ENCODE data around the gene ABI3BP.

The ABI3BP gene

GRCh38 chr3:100776097-100776729, 217.0 kb downstream of the ABI3BP start:
- DNase-seq (ENCODE audit: low read depth in 2 of 2), result no peak

- no peak for DNase-seq (ENCODE audit: low read depth in 2 of 2)
Measured at GRCh38 chr3:100775669-100776068, 217.6 kb downstream of the ABI3BP start.

GRCh38 chr3:100775226-100775625, 218.0 kb downstream of the ABI3BP start:
- no peak for DNase-seq (ENCODE audit: low read depth in 2 of 2)

GRCh38 chr3:100769693-100770092, 223.5 kb downstream of the ABI3BP start:
- DNase-seq (ENCODE audit: low read depth in 2 of 2), result no peak

GRCh38 chr3:100766069-100766468, 227.2 kb downstream of the ABI3BP start:
- DNase-seq (ENCODE audit: low read depth in 2 of 2), result no peak

GRCh38 chr3:100765437-100765975, 227.7 kb downstream of the ABI3BP start:
- no peak for DNase-seq (ENCODE audit: low read depth in 2 of 2)

GRCh38 chr3:100761951-100762350, 231.3 kb downstream of the ABI3BP start:
- no peak for DNase-seq (ENCODE audit: low read depth in 2 of 2)

- no peak for DNase-seq (ENCODE audit: low read depth in 2 of 2)
Measured at GRCh38 chr3:100761211-100761942, 231.8 kb downstream of the ABI3BP start.

- DNase-seq (ENCODE audit: low read depth in 2 of 2), result no peak
Measured at GRCh38 chr3:100760377-100760776, 232.8 kb downstream of the ABI3BP start.

GRCh38 chr3:100759950-100760349, 233.3 kb downstream of the ABI3BP start:
- DNase-seq (ENCODE audit: low read depth in 2 of 2), result no peak

- no peak for DNase-seq (ENCODE audit: low read depth in 2 of 2)
Measured at GRCh38 chr3:100759159-100759558, 234.1 kb downstream of the ABI3BP start.

GRCh38 chr3:100756441-100756840, 236.8 kb downstream of the ABI3BP start:
- no peak for DNase-seq (ENCODE audit: low read depth in 2 of 2)

- no peak for DNase-seq (ENCODE audit: low read depth in 2 of 2)
Measured at GRCh38 chr3:100754563-100755334, 238.5 kb downstream of the ABI3BP start.

- DNase-seq (ENCODE audit: low read depth in 2 of 2), result no peak
Measured at GRCh38 chr3:100753846-100754245, 239.4 kb downstream of the ABI3BP start.

- no peak for DNase-seq (ENCODE audit: low read depth in 2 of 2)
Measured at GRCh38 chr3:100748967-100749366, 244.3 kb downstream of the ABI3BP start.

GRCh38 chr3:100748220-100748619, 245.0 kb downstream of the ABI3BP start:
- DNase-seq (ENCODE audit: low read depth in 2 of 2), result no peak

GRCh38 chr3:100746092-100746491, 247.1 kb downstream of the ABI3BP start:
- no peak for DNase-seq (ENCODE audit: low read depth in 2 of 2)

- no peak for DNase-seq (ENCODE audit: low read depth in 2 of 2)
Measured at GRCh38 chr3:100745617-100746016, 247.6 kb downstream of the ABI3BP start.

- no peak for DNase-seq (ENCODE audit: low read depth in 2 of 2)
Measured at GRCh38 chr3:100744671-100745070, 248.6 kb downstream of the ABI3BP start.

- DNase-seq (ENCODE audit: low read depth in 2 of 2), result no peak
Measured at GRCh38 chr3:100743535-100743934, 249.7 kb downstream of the ABI3BP start.

GRCh38 chr3:100740207-100740606, 253.0 kb downstream of the ABI3BP start:
- no peak for DNase-seq (ENCODE audit: low read depth in 2 of 2)

- DNase-seq (ENCODE audit: low read depth in 2 of 2), result no peak
Measured at GRCh38 chr3:100737334-100737733, 255.9 kb downstream of the ABI3BP start.
